GM21367 (cell line): ENCODE measurements around the gene TTC28.

Experiments
- ATAC-seq: cut with Tn5 transposase; IDR thresholded peaks from one replicate; pipeline ENCODE4 v1.9.1; 2021; ENCODE audit not compliant: unreplicated experiment

The TTC28 gene

DNA sequence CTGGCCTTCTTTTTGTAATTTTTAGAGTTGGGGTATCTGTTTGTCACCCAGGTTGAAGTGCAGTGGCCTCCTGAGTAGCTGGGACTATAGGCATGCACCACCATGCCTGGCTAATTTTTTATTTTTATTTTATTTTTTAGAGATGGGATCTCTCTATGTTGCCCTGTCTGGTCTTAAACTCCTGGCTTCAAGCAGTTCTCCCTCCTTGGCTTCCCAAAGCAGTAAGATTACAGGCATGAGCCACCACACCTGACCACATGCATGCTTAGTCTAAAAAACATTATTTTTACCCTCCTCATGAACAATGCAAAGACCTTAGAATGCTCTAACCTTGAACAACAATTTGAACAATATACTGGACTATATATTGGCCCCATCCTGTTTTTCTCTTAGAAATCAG is 738.5 kb downstream of the TTC28 start:
- ATAC-seq = no peak

DNA sequence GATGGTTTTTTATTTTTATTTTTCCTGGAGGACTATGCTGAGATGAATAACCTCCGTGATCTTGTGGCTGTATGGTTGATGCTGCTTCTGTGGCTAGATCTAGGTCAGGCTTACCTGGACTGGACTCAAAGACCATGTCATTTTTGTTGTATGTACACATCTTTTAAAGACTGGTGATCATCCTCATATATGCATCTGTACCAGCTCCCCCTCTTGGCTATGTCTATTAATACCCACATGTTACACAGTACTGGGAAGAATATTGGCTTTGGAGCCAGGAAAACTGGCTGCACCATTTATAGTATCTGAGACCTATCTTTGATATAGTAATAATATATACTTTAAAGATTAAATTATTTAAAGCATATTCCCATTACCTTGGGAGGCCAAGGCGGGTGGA is 742.2 kb downstream of the TTC28 start:
- no peak for ATAC-seq

DNA sequence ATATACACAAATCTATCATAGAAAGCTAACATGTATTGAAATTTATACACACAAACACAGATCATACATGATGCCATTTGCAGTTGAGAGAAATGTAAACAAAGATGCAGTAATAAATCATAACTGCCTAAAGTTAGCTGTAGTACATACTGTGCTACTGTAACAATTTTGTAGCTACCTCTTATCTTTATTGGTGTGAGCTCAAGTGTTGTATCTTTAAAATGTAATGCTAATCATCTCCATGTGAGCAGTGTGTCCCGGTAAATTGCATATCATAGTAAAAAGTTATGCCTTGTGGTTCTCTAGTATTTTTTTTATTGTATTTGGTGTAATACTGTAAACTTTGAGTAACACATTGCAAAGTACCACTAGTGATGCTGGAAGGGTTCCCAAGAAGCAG is 743.7 kb downstream of the TTC28 start:
- no peak for ATAC-seq

DNA sequence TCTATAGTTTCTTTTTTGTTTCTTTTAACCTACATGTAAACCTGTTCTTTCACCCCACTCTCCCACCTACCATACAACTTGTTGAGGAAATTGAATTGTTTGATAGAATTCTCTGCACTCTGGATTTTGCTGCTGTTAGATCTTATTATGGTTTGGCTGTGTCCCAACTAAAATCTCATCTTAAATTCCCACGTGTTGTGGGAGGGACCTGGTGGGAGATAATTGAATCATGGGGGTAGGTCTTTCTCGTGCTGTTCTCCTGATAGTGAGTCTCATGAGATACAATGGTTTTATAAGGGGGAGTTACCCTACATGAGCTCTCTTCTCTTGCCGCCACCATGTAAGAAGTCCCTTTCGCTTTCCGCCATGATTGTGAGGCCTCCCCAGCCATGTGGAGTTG is 745.6 kb downstream of the TTC28 start:
- no peak for ATAC-seq

DNA sequence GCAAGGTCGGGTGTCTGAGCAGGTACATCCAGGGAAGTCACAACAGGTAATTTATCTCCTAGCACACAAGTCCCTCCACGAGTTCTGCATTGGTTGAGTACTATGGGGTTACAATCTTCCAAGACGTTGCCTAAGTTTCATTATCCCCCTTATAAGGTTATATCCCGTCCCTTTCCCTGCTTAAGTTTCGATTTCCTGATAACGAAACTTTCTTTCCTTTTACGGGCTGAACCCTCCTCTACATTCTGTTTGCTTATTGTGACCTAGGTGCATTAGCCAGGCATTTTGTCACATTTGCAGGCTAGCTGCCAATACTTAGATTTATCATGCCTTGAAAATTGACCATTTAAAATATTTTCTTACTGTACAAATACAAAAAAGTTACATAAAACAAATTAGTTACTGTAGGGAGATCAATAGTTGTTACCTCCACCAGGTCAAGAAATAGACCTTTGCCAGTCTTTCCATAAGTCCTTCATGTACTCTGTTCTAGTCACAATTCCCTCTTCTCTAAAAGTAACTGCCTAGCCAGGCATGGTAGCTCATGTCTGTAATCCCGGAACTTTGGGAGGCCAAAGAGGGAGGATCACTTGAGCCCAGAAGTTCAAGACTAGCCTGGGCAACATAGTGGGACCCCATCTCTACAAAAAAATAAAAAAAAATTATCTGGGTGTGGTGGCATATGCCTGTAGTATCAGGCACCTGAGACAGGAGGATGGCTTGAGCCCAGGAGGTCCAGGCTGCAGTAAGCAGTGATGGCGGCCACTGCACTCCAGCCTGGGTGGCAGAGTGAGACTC is 746.3 kb downstream of the TTC28 start:
- ATAC-seq = no peak

DNA sequence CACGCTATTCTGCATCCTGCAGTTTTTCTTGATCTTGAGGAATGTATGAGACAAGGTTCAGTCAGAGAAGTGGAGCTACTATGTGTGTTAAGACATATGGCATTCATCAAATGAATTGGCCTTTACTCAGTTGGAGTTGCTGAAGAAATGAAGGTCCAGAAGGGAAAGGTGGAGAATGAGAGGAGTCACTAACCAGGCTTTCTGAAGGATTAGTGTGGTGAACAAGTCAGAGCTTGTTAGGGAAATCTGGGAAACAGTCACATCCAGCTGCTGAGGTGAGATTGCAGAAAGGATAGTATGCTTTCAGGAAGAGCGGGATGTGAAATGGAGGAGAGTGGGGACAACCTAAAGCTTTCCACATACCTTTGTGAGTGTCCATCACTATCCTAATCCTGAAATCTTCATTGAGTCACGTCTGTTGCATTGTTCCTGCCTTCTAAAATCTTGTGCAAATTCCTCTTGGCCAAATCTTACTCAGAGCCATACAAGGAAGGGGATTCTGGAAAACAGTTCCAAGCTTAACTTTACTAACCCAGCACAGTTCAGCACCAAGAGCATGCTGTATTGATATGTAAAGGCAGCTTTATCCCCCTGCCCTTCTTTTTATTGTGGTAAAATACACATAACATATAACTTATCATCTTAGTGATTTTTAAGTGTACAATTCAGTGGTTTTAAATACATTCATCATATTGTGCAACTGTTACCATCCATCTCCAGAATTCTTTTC is 749.1 kb downstream of the TTC28 start:
- no peak for ATAC-seq
